ENCODE data around the gene CD99L2.
"Not testable (repeated sequence)": the region's sequence is repeated elsewhere in the genome, so short reads cannot be mapped to it uniquely, and the experiment has no call there.

CD99L2 gene

DNA sequence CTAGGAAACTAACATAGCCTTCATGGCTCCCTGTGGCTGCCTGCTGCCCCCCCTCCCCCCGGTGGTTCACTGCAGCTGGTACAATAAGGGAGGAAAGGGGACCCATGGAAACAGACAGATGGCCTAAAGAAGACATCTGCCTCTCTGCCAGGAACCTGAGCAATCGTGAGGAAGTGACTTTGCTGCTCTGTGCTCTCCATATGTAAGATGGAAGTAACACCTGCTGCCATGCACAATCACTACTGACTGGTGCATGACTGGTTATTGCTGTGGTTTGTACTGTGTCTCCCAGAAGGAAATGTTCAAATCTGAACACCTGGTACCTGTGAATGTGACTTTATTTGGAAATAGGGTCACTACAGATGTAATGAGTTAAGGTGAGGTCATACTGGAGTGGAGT, 43.6 kb downstream of the CD99L2 start:
- no peak for DNase-seq (ENCODE audit: low read depth)

GRCh38 chrX:150849996-150850720, 48.3 kb downstream of the CD99L2 start:
- no peak for DNase-seq (ENCODE audit: low read depth)

- DNase-seq (ENCODE audit: low read depth): no peak
These were observed 49.0 kb downstream of the CD99L2 start for GRCh38 chrX:150849486-150849885.

DNA sequence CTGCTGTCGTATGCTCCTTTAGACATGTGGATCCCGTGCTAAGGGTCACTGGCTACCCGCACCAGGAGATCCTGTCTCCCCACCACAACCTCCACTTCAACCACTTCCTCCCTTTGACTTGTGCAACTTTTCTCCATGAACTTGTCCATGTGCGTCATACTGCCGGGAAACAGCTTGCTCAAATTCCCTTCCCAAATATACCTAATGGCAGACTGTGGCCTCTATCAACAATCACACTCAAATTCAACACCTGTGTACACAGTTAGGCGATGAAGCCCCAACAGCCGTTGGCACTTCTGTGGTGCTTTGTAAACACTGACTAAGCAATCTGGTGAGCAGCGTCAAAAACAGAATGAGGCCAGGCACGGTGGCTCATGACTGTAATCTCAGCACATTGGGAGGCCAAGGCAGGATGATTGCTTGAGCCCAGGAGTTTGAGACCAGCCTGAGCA, 49.5 kb downstream of the CD99L2 start:
- no peak for DNase-seq (ENCODE audit: low read depth)

GRCh38 chrX:150847088-150847487, 51.4 kb downstream of the CD99L2 start:
- no peak for DNase-seq (ENCODE audit: low read depth)

GRCh38 chrX:150846130-150846529, 52.3 kb downstream of the CD99L2 start:
- DNase-seq (ENCODE audit: low read depth): no peak

GRCh38 chrX:150845091-150845490, 53.4 kb downstream of the CD99L2 start:
- no peak for DNase-seq (ENCODE audit: low read depth)

DNA sequence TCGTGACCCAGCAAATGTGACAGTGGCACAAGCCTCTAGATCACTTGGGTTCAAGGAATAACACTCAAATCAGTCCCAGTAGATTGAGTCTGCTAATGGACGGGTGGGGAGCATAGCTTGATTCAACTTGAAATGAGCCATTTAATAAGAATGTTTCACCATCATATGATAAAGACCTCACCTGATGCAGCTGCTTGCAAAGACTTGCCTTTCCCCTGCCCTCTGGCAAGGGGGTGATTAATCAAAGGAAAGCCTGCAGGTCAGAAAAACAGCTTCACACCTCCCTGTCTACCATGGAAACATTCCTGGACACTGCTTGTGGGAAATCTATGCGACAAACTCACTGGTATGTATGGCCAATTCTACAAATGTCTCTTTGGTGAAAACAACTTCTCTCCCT, 54.5 kb downstream of the CD99L2 start:
- no peak for DNase-seq (ENCODE audit: low read depth)

GRCh38 chrX:150842198-150842685, 56.2 kb downstream of the CD99L2 start:
- no peak for DNase-seq (ENCODE audit: low read depth)

DNA sequence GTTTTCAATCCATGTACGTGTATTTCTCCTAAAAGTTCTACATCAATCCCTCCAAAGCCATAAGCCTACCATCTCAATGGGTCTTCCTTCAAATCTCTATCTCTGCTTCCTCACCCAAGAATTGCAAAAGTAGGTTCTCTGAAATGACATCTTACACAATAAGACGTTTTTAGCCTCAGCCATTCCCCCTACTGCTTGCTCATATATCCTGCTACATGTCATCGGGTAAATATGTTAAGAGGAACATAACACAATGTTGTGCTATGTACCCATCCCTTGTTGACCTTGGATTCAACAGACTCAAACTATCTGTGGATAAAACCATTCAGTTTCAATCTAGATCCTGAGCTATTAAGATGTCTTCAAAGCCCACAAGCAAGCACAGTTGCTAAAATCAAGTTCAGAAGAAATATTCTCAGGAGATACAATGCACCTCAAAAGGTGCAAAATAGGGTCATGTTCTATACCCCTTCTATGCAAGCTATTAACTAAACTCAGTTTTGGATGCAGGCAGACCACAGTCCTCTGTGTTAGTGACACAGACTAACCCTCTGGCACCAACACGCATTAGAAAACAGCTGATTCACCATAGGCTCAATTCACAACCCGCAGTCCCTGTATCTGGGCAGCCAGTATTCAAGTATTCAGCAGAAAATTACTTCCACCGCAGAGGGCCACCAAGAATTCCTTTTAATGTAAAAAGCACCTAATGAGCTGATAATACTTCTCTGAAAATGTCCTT, 56.8 kb downstream of the CD99L2 start:
- DNase-seq (ENCODE audit: low read depth): no peak

GRCh38 chrX:150837845-150838244, 60.6 kb downstream of the CD99L2 start:
- no peak for DNase-seq (ENCODE audit: low read depth)

- no peak for DNase-seq (ENCODE audit: low read depth)
These were observed 63.8 kb downstream of the CD99L2 start for GRCh38 chrX:150834695-150835094.

- DNase-seq (ENCODE audit: low read depth): no peak
These were observed 64.9 kb downstream of the CD99L2 start for GRCh38 chrX:150833454-150834056.

DNA sequence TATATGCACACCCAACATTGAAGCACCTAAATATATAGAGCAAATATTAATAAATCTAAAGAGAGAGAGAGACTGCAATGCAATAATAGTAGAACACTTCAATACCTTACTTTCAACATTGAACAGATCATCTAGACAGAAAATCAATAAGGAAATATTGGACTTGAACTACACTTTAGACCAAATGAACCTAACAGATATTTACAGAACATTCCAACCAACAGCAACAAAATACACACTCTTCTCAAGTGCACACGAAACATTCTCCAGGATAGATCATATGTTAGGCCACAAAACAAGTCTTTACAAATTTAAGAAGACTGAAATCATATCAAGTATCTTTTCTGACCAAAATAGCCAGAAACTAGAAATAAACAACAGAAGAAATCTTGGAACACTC, 66.6 kb downstream of the CD99L2 start:
- DNase-seq (ENCODE audit: low read depth): no peak

DNA sequence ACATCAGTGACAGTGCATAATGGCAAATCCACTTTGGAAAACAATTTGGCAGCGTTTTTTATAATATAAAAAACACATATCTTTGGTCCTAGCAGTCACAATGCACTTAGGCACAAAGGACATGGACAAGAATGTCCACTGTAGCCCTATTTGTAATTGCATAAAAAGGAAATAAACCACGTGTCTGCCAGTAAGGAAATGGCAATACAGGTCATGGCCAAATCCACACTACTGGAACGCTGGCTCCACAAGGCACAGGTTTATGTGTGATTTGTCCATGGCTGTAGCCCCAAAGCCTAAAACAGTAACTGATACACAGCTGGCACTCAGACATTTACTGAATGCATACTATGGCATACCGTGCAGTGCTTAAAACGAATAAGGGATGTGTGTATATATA, 69.7 kb downstream of the CD99L2 start:
- DNase-seq (ENCODE audit: low read depth): no peak

DNA sequence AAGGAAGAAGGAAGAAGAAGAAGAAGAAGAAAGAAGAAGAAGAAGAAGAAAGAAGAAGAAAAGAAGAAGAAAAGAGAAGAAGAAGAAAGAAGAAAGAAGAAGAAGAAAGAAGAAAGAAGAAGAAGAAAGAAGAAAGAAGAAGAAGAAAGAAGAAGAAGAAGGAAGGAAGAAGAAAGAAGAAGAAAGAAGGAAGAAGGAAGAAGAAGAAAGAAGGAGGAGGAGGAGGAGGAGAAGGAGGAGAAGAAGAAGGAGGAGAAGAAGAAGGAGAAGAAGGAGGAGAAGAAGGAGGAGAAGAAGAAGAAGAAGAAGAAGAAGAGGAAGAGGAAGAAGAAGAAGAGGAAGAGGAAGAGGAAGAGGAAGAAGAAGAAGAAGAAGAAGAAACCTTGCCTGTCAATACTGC, 74.1 kb downstream of the CD99L2 start:
- not testable (repeated sequence) for DNase-seq (ENCODE audit: low read depth)

DNA sequence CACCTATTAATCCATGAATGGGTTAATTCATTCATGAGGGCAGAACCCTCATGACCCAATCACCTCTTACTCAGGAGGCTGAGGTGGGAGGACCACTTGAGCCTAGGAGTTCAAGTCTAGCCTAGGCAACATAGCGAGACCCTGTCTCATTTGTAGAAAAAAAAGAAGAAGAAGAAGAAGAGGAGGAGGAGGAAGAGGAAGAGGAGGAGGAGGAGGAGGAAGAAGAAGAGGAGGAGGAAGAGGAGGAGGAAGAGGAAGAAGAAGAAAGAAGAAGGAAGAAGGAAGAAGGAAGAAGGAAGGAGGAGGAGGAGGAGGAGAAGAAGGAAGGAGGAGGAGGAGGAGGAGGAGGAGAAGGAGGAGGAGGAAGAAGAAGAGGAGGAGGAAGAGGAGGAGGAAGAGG, 74.6 kb downstream of the CD99L2 start:
- DNase-seq (ENCODE audit: low read depth): not testable (repeated sequence)

GRCh38 chrX:150821971-150822370, 76.5 kb downstream of the CD99L2 start:
- no peak for DNase-seq (ENCODE audit: low read depth)

GRCh38 chrX:150813922-150814321, 84.5 kb downstream of the CD99L2 start:
- DNase-seq (ENCODE audit: low read depth): no peak

DNA sequence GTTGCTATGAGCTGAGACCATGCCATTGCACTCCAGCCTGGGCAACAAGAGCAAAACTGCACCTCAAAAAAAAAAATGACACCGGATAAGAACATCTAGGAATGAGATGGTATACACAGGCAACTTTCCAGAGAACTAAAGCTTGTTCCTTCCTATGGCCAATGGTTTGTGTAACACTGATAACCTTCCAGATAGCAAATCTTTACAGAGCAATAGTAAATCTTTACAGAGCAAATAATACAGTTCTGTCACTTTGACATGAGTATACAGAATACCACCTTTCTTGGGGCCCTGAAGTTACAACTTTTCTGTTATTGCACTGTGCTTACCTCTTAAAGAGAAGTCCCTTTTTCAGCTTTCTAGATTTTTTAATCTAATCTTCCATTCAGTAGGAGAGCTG, 91.6 kb downstream of the CD99L2 start:
- DNase-seq (ENCODE audit: low read depth): no peak

- DNase-seq (ENCODE audit: low read depth): no peak
These were observed 92.7 kb downstream of the CD99L2 start for GRCh38 chrX:150805736-150806135.

DNA sequence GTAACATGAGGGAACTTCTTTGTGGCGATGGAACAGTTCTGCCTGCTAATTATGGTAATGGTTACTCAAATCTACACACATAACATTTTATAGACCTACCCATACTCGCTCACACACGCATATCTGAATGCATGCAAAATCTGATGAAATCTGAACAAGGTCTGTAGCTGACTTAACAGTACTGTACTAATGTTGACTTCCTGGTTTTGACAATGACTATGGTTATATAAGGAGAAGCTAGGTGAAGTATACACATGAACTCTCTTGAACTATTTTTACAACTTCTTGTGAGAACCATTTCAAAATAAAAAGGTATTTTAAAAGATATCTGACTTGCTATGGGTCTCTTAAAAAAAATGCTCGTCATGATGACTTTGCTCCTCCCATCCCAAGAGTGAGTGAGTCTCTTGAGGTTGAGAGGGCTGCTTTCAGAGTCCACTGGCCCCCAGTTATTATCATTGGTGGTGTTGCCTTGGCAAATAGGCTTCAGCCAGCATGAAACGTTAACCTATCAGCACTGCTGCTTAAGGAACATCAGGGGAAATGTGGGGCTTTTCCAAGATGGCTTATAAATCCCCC, 105.4 kb downstream of the CD99L2 start:
- DNase-seq (ENCODE audit: low read depth): no peak

DNA sequence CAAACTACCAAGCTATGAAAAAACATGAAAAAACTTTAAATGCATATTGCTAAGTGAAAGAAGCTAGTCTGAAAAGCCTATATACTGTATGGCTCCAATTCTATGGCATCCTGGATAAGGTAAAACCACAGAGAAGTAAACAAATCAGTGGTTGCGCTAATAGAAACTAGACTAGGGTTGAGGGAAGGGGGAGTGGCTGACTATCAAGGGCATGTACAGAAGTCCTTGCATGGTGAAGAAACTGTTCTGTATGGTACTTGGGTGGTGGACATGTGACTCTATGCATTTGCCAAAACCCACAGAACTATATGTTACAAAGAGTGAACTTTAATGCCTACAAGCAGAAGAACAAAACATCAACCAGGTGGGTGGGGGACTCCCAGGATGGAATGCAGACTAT, 108.4 kb downstream of the CD99L2 start:
- no peak for DNase-seq (ENCODE audit: low read depth)
